ENCODE results near the gene NFE2L2. TPM values are rescaled to one million over a fixed set of nuclear protein-coding genes. Genes with fewer than 3 reads are reported as not detected.
A peak's percentile ranks its signal among the peaks of the same experiment; 100 is the strongest.

The NFE2L2 gene
- total RNA-seq, 1 donor from 2014 or later, result 83.3 TPM

- no peaks in the 10 kb centered on the region for H3K27me3 ChIP-seq (ENCODE audit: insufficient read depth, low read length)
- TF ChIP-seq CTCF (IDR thresholded peaks at IDR 0.05; ENCODE audit: insufficient read depth, low read depth, low read length), result no peak
- TF ChIP-seq EZH2 (IDR thresholded peaks at IDR 0.05; ENCODE audit: insufficient read depth, low read length), result no peak
- no peak overlapping the region for H3K4me2 ChIP-seq (ENCODE audit: low read length)
- H3K79me2 ChIP-seq (ENCODE audit: insufficient read depth, low read length), result peaks cover 64% of the 10 kb centered on the region
- H3K27me3 Mint-ChIP-seq (ENCODE audit: low read depth, unreplicated experiment), result no peaks in the 10 kb centered on the region
- H3K36me3 ChIP-seq (ENCODE audit: insufficient read depth, low read length), result peaks cover 55% of the 10 kb centered on the region
- H3K4me1 ChIP-seq (ENCODE audit: insufficient read depth, low read length), result peaks cover 7% of the 10 kb centered on the region
- H3K36me3 Mint-ChIP-seq (ENCODE audit: low read depth, unreplicated experiment), result peaks cover 25% of the 10 kb centered on the region
- no peaks in the 10 kb centered on the region for H3K9me3 ChIP-seq (ENCODE audit: insufficient read depth, low read depth, low read length)
- FAIRE-seq (no peak), DNase-seq (ENCODE audit: low read depth) (no peak)
- no peak overlapping the region for H3K9ac ChIP-seq (ENCODE audit: low read length)
- peak overlapping the region; percentile 58 for H3K27ac Mint-ChIP-seq (ENCODE audit: unreplicated experiment)
- H3K4me3 Mint-ChIP-seq (ENCODE audit: unreplicated experiment), result peak overlapping the region; percentile 68
- no peak overlapping the region for H3K4me3 ChIP-seq (ENCODE audit: insufficient read depth, low read depth, low read length)
- H3K4me1 Mint-ChIP-seq (ENCODE audit: low read depth, unreplicated experiment), result peaks cover 36% of the 10 kb centered on the region
- no peaks in the 10 kb centered on the region for H3K9me3 Mint-ChIP-seq (ENCODE audit: unreplicated experiment)
- H4K20me1 ChIP-seq (ENCODE audit: insufficient read depth, low read length), result peaks cover 78% of the 10 kb centered on the region
- no peak overlapping the region for H3K27ac ChIP-seq (ENCODE audit: low read depth, low read length)
- no peak overlapping the region for H2AFZ ChIP-seq (ENCODE audit: low read depth, low read length)
These were observed 47.2 kb downstream of the NFE2L2 start for GRCh38 chr2:177217247-177217843.

DNA sequence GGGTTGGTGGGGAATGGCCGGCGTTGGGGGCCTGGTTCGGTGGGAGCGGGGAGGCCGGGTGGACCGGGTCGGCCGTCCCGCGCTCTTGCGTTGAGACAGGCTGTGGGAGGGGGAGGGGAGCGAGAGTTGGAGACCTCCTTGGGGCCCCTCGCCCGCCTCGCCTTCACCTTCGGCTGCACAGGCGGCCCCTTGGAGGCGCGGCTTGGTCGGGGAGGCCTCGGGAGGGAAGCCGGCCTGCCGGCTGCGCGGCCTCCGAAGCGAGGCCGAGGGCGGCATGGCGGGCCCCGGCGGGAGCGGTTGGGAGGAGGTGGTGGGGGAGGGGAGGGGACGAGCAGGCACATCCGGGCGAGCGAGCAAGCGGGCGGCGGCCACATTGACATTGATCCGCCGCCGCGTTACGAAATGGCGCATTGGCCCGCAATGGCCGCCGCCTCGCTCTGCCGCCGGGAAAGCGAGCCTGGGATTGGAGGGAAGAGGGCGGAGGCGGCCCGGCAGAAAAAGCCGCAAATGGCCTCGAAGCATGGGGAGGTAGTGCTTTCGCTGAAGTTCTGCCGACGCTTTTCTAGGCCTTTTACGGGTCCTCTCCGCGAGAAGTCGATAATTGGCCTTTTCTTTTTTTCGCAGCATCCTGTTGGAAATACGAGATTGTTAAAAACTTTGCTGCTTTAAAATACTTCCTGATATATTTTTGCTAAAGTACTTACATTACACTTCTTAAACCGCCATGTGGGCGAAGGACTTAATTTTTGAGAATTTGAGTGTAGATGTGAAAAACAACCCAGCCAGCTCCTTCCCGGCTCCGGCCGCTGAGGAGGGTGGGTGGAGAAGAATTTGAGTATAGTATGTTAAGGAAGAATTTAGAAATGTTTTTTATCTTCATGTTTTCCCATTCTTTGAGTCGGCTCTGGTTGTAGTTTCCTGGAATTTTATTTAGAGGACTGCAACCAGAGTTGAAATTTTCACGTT, 51.4 kb downstream of the NFE2L2 start:
- Mint-ChIP-seq H3K4me1 (ENCODE audit: low read depth, unreplicated experiment) (peaks cover 31% of the 10 kb centered on the region), H3K27me3 (ENCODE audit: low read depth, unreplicated experiment) (no peaks in the 10 kb centered on the region), H3K9me3 (ENCODE audit: unreplicated experiment) (no peaks in the 10 kb centered on the region), H3K27ac (ENCODE audit: unreplicated experiment) (peak overlapping the region; percentile 96), H3K36me3 (ENCODE audit: low read depth, unreplicated experiment) (peaks cover 12% of the 10 kb centered on the region), H3K4me3 (ENCODE audit: unreplicated experiment) (peak overlapping the region; percentile 97)
- Histone ChIP-seq H3K36me3 (ENCODE audit: insufficient read depth, low read length) (peaks cover 26% of the 10 kb centered on the region), H3K27ac (ENCODE audit: low read depth, low read length) (peak overlapping the region; percentile 98), H3K4me1 (ENCODE audit: insufficient read depth, low read length) (peaks cover 21% of the 10 kb centered on the region), H3K4me3 (ENCODE audit: insufficient read depth, low read depth, low read length) (peak overlapping the region; percentile 99), H3K9ac (ENCODE audit: low read length) (peak overlapping the region; percentile 98), H4K20me1 (ENCODE audit: insufficient read depth, low read length) (peaks cover 49% of the 10 kb centered on the region), H3K79me2 (ENCODE audit: insufficient read depth, low read length) (peaks cover 70% of the 10 kb centered on the region), H3K27me3 (ENCODE audit: insufficient read depth, low read length) (no peaks in the 10 kb centered on the region), H3K4me2 (ENCODE audit: low read length) (peak overlapping the region; percentile 93), H3K9me3 (ENCODE audit: insufficient read depth, low read depth, low read length) (no peaks in the 10 kb centered on the region), H2AFZ (ENCODE audit: low read depth, low read length) (no peak overlapping the region)
- TF ChIP-seq EZH2 (IDR thresholded peaks at IDR 0.05; ENCODE audit: insufficient read depth, low read length) (no peak), CTCF (IDR thresholded peaks at IDR 0.05; ENCODE audit: insufficient read depth, low read depth, low read length) (no peak)
- DNase-seq (ENCODE audit: low read depth), result peak; percentile 77
- FAIRE-seq, result no peak

All from astrocyte (in vitro differentiated cells and primary cell).